Keratinocyte (primary cell): ENCODE data around the gene GAREM1. TPM values are rescaled to one million over a fixed set of nuclear protein-coding genes. Genes with fewer than 3 reads are reported as not detected.

Source experiments
- DNase-seq: peaks from one replicate; pipeline ENCODE4 v3.0.0-alpha.2; 2011; ENCODE audit warnings: low read depth, missing footprints, low spot score
- FAIRE-seq: peaks from 2 replicates; lab custom pipeline; 2011; peaks lifted over from hg19 to GRCh38; lab: Jason Lieb, UNC
- H2AFZ ChIP-seq: 2 replicates; pipeline ENCODE4 v1.6.0; 2012; ENCODE audit warnings: low read length, control low read depth, inconsistent platforms; ENCODE audit not compliant: control insufficient read depth
- H3K27ac ChIP-seq: 2 replicates; pipeline ENCODE4 v1.5.1; 2011; ENCODE audit warnings: low read length; ENCODE audit not compliant: control insufficient read depth, insufficient read depth
- H3K27me3 ChIP-seq: 3 replicates; pipeline ENCODE4 v1.6.0; 2011; ENCODE audit warnings: low read length; ENCODE audit not compliant: control insufficient read depth, insufficient read depth; ENCODE audit errors: extremely low read depth
- H3K36me3 ChIP-seq, 2 experiments: 2 replicates in 1 of 2; 3 replicates in 1 of 2; pipeline ENCODE4 v1.5.1; 2011; ENCODE audit warnings: low read length in 2 of 2, mild to moderate bottlenecking in 1 of 2; ENCODE audit not compliant: control insufficient read depth in 2 of 2, insufficient read depth in 2 of 2; ENCODE audit errors: extremely low read depth in 1 of 2
- H3K4me1 ChIP-seq: 3 replicates; pipeline ENCODE4 v1.5.1; 2011; ENCODE audit warnings: low read length; ENCODE audit not compliant: control insufficient read depth, insufficient read depth; ENCODE audit errors: extremely low read depth
- H3K4me2 ChIP-seq: 3 replicates; pipeline ENCODE4 v1.6.0; 2011; ENCODE audit warnings: low read depth, low read length; ENCODE audit not compliant: control insufficient read depth, insufficient read depth; ENCODE audit errors: extremely low read depth
- H3K4me3 ChIP-seq, 3 experiments: fragments of 200-600 bp in 1 of 3; sonication (generic) in 1 of 3; 2 replicates in 2 of 3; 3 replicates in 1 of 3; pipeline ENCODE4 v1.5.1; 2011 to 2016; ENCODE audit warnings: low read length in 3 of 3, mild to moderate bottlenecking in 3 of 3, control low read depth in 2 of 3, inconsistent platforms in 1 of 3, low read depth in 1 of 3, mixed read lengths in 1 of 3, mixed run types in 1 of 3, moderate library complexity in 1 of 3; ENCODE audit not compliant: control insufficient read depth in 2 of 3, insufficient read depth in 2 of 3; ENCODE audit errors: extremely low read depth in 1 of 3
- H3K79me2 ChIP-seq: 2 replicates; pipeline ENCODE4 v1.6.0; 2012; ENCODE audit warnings: low read length; ENCODE audit not compliant: control insufficient read depth, insufficient read depth
- H3K9ac ChIP-seq: 3 replicates; pipeline ENCODE4 v1.6.0; 2011; ENCODE audit warnings: low read length; ENCODE audit not compliant: control insufficient read depth, insufficient read depth; ENCODE audit errors: extremely low read depth
- H3K9me1 ChIP-seq: 3 replicates; pipeline ENCODE4 v1.6.0; 2011; ENCODE audit warnings: low read length; ENCODE audit not compliant: control insufficient read depth, insufficient read depth; ENCODE audit errors: extremely low read depth
- H3K9me3 ChIP-seq: 2 replicates; pipeline ENCODE4 v1.5.1; 2012; ENCODE audit warnings: low read depth, low read length; ENCODE audit not compliant: control insufficient read depth
- H4K20me1 ChIP-seq: 3 replicates; pipeline ENCODE4 v1.6.0; 2011; ENCODE audit warnings: low read length; ENCODE audit not compliant: control insufficient read depth, insufficient read depth; ENCODE audit errors: extremely low read depth
- EZH2 ChIP-seq: IDR thresholded peaks from one replicate; pipeline ENCODE4 v1.6.1; 2012; ENCODE audit warnings: inconsistent platforms, mild to moderate bottlenecking, low read length, moderate library complexity
- dilution Hi-C: fragments of 300-500 bp; cut with MboI; formaldehyde crosslinking; loops from one replicate; pipeline ENCODE4 v1.7.0; 2020; ENCODE audit warnings: low sequenced_read_pairs; ENCODE audit not compliant: extremely low pct_ligation_motif_present
- polyA plus RNA-seq, 5 experiments: library from polyadenylated mRNA; depleted of rRNA in 3 of 5; stranded (reverse) in 3 of 5; stranded (forward) in 1 of 5; unstranded in 1 of 5; fragments of >200 nt; gene quantifications; 1 replicate in 1 of 5; 2 replicates in 3 of 5; 3 replicates in 1 of 5; pipeline versions ENCODE4 v1.2.1 to v1.2.3, GENCODE V29; 2011 to 2012; ENCODE audit warnings: missing spikeins in 2 of 5, low read depth in 1 of 5, low replicate concordance in 1 of 5
- TF ChIP-seq, protein P1 (sequence below), 3 experiments: IDR thresholded peaks in 1 of 3; conservative IDR thresholded peaks in 1 of 3; optimal IDR thresholded peaks in 1 of 3; 2 replicates in 2 of 3; 3 replicates in 1 of 3; pipeline versions ENCODE3 to v1.5.1; 2011; ENCODE audit warnings: low read length in 3 of 3, mild to moderate bottlenecking in 3 of 3, moderate library complexity in 2 of 3, control low read depth in 1 of 3, inconsistent platforms in 1 of 3; ENCODE audit not compliant: insufficient read depth in 2 of 3; ENCODE audit errors: extremely low read depth in 1 of 3

GAREM1 gene
- polyA plus RNA-seq, 1 donor (not counting 4 experiments of a cell fraction or from before 2014, with no cell fraction given) = 3.8 TPM

GRCh38 chr18:32442575-32442974 is 28.1 kb downstream of the GAREM1 start:
- Histone ChIP-seq H2AFZ (no peak overlapping the region), H3K4me3 (no peak overlapping the region), H3K9ac (no peak overlapping the region), H4K20me1 (no peaks in the 10 kb centered on the region), H3K4me2 (no peak overlapping the region), H3K27me3 (no peaks in the 10 kb centered on the region), H3K36me3 (no peaks in the 10 kb centered on the region), H3K9me1 (no peaks in the 10 kb centered on the region), H3K4me1 (no peaks in the 10 kb centered on the region), H3K9me3 (no peaks in the 10 kb centered on the region), H3K79me2 (no peaks in the 10 kb centered on the region), H3K27ac (no peak overlapping the region)
- FAIRE-seq (no peak), DNase-seq (no peak)
- dilution Hi-C loops = no loop called here
- TF ChIP-seq, protein P1, sequence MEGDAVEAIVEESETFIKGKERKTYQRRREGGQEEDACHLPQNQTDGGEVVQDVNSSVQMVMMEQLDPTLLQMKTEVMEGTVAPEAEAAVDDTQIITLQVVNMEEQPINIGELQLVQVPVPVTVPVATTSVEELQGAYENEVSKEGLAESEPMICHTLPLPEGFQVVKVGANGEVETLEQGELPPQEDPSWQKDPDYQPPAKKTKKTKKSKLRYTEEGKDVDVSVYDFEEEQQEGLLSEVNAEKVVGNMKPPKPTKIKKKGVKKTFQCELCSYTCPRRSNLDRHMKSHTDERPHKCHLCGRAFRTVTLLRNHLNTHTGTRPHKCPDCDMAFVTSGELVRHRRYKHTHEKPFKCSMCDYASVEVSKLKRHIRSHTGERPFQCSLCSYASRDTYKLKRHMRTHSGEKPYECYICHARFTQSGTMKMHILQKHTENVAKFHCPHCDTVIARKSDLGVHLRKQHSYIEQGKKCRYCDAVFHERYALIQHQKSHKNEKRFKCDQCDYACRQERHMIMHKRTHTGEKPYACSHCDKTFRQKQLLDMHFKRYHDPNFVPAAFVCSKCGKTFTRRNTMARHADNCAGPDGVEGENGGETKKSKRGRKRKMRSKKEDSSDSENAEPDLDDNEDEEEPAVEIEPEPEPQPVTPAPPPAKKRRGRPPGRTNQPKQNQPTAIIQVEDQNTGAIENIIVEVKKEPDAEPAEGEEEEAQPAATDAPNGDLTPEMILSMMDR (optimal IDR thresholded peaks at IDR 0.05 in 1 of 3, IDR thresholded peaks at IDR 0.05 in 1 of 3, conservative IDR thresholded peaks at IDR 0.05 in 1 of 3; ENCODE audit: extremely low read depth in 1 of 3, insufficient read depth in 2 of 3, low read length in 3 of 3) = no peak

DNA sequence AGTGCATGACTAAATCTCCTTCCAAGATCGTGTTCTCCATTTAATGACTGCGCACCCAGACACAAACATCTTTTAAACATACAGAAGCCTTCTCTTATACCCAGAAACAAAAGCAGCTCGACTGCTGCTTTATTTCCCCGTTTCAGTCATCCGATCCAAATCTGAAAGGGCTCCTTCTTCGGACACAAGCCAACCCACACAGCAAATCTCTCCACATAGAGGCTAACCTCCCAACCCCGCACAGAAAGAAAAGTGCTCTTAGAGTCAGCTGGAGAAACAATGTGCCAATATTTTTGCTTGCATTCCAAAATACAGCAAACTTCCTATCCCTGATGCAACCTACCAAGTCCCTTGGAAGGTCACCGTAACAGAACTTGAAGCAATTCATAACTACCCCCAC is 29.1 kb downstream of the GAREM1 start:
- FAIRE-seq (no peak), DNase-seq (no peak)
- Histone ChIP-seq H3K9ac (no peak overlapping the region), H3K36me3 (no peaks in the 10 kb centered on the region), H2AFZ (no peak overlapping the region), H4K20me1 (no peaks in the 10 kb centered on the region), H3K4me2 (no peak overlapping the region), H3K79me2 (no peaks in the 10 kb centered on the region), H3K9me1 (no peaks in the 10 kb centered on the region), H3K27me3 (no peaks in the 10 kb centered on the region), H3K9me3 (no peaks in the 10 kb centered on the region), H3K4me1 (no peaks in the 10 kb centered on the region), H3K4me3 (no peak overlapping the region), H3K27ac (no peak overlapping the region)
- TF ChIP-seq, protein P1 (optimal IDR thresholded peaks at IDR 0.05 in 1 of 3, IDR thresholded peaks at IDR 0.05 in 1 of 3, conservative IDR thresholded peaks at IDR 0.05 in 1 of 3; ENCODE audit: extremely low read depth in 1 of 3, insufficient read depth in 2 of 3, low read length in 3 of 3) = no peak
- no peak for TF ChIP-seq EZH2
- dilution Hi-C loops = no loop called here
